ENCODE measurements around the gene SMARCD1.

The SMARCD1 gene

GRCh38 chr12:50050410-50051098, 34.6 kb upstream of the SMARCD1 start:
- Histone ChIP-seq H3K27me3 (ENCODE audit: insufficient read depth, poor library complexity, severe bottlenecking) (no peaks in the 10 kb centered on the region), H3K27ac (replicated peaks) (peak overlapping the region; percentile 44), H3K4me3 (replicated peaks; ENCODE audit: insufficient read depth, low read length) (peak overlapping the region; percentile 16; the same call in 1 of the 2 replicates)
- DNase-seq (ENCODE audit: low read depth in 1 of 2, low spot score in 1 of 2) = peak; percentile 91 to 96
- peak; percentile 52 for TF ChIP-seq REST (IDR thresholded peaks at IDR 0.05; ENCODE audit: insufficient replicate concordance, low read depth)
- peak; percentile 78 for TF ChIP-seq POLR2AphosphoS5 (IDR thresholded peaks at IDR 0.05; ENCODE audit: low read depth)
- no peak for TF ChIP-seq CTCF (IDR thresholded peaks at IDR 0.05; ENCODE audit: insufficient read depth, low read length)
- TF ChIP-seq GABPA (IDR thresholded peaks at IDR 0.05; ENCODE audit: low read depth) = no peak
- TF ChIP-seq SPI1 (IDR thresholded peaks at IDR 0.05; ENCODE audit: borderline replicate concordance, low read depth) = peak; percentile 50; the same call in 1 of the 2 replicates

- TF ChIP-seq GABPA (IDR thresholded peaks at IDR 0.05; ENCODE audit: low read depth) = no peak
- TF ChIP-seq SPI1 (IDR thresholded peaks at IDR 0.05; ENCODE audit: borderline replicate concordance, low read depth) = no peak
- no peak for TF ChIP-seq REST (IDR thresholded peaks at IDR 0.05; ENCODE audit: insufficient replicate concordance, low read depth)
- TF ChIP-seq CTCF (IDR thresholded peaks at IDR 0.05; ENCODE audit: insufficient read depth, low read length) = no peak
- no peak for TF ChIP-seq POLR2AphosphoS5 (IDR thresholded peaks at IDR 0.05; ENCODE audit: low read depth)
- peak overlapping the region; percentile 44; the same call in 1 of the 2 replicates for H3K27ac ChIP-seq (replicated peaks)
- no peak for DNase-seq (ENCODE audit: low read depth in 1 of 2, low spot score in 1 of 2)
- H3K27me3 ChIP-seq (ENCODE audit: insufficient read depth, poor library complexity, severe bottlenecking) = no peaks in the 10 kb centered on the region
- peak overlapping the region; percentile 16; the same call in 1 of the 2 replicates for H3K4me3 ChIP-seq (replicated peaks; ENCODE audit: insufficient read depth, low read length)
Measured at GRCh38 chr12:50051101-50051806, 33.9 kb upstream of the SMARCD1 start.

GRCh38 chr12:50052544-50052943, 32.6 kb upstream of the SMARCD1 start:
- H3K4me3 ChIP-seq (replicated peaks; ENCODE audit: insufficient read depth, low read length) = no peak overlapping the region
- peaks cover 2% of the 10 kb centered on the region for H3K27me3 ChIP-seq (ENCODE audit: insufficient read depth, poor library complexity, severe bottlenecking)
- H3K27ac ChIP-seq (replicated peaks) = no peak overlapping the region
- no peak for TF ChIP-seq REST (IDR thresholded peaks at IDR 0.05; ENCODE audit: insufficient replicate concordance, low read depth)
- TF ChIP-seq GABPA (IDR thresholded peaks at IDR 0.05; ENCODE audit: low read depth) = no peak
- DNase-seq (ENCODE audit: low read depth in 1 of 2, low spot score in 1 of 2) = no peak

All from HL-60 (cell line).